Retina (tissue), 1 donor: ENCODE measurements around the gene DLG1.
A peak's percentile ranks its signal among the peaks of the same experiment; 100 is the strongest.

Experiments
- DNase-seq: peaks from one replicate; pipeline ENCODE4 v3.0.0-alpha.2; 2016

The DLG1 gene

GRCh38 chr3:197298341-197298944, at the start of gene DLG1:
Gene DLG1, minus strand, starts transcription at chr3:197298612. Its CDS starts 1,408 bp downstream, at chr3:197297204.
- DNase-seq = peak; percentile 83

- no peak for DNase-seq
Measured at GRCh38 chr3:197348014-197348413, 49.6 kb upstream of the DLG1 start.

- DNase-seq = no peak
Measured at GRCh38 chr3:197345390-197345789, 47.0 kb upstream of the DLG1 start.

GRCh38 chr3:197344582-197345318, 46.3 kb upstream of the DLG1 start:
- no peak for DNase-seq

- DNase-seq = no peak
Measured at GRCh38 chr3:197343656-197344408, 45.4 kb upstream of the DLG1 start.

GRCh38 chr3:197343111-197343510, 44.7 kb upstream of the DLG1 start:
- DNase-seq = no peak

GRCh38 chr3:197340521-197340871, 42.1 kb upstream of the DLG1 start:
- no peak for DNase-seq

- peak; percentile 67 for DNase-seq
Measured at GRCh38 chr3:197339841-197340520, 41.6 kb upstream of the DLG1 start.

GRCh38 chr3:197338586-197338985, 40.2 kb upstream of the DLG1 start:
- DNase-seq = no peak

GRCh38 chr3:197337656-197338055, 39.2 kb upstream of the DLG1 start:
- no peak for DNase-seq

GRCh38 chr3:197337214-197337613, 38.8 kb upstream of the DLG1 start:
- DNase-seq = no peak

GRCh38 chr3:197336348-197336747, 37.9 kb upstream of the DLG1 start:
- DNase-seq = peak; percentile 55

- peak; percentile 62 for DNase-seq
Measured at GRCh38 chr3:197335428-197336132, 37.2 kb upstream of the DLG1 start.

- DNase-seq = peak; percentile 59
Measured at GRCh38 chr3:197333901-197334639, 35.7 kb upstream of the DLG1 start.

GRCh38 chr3:197331131-197331530, 32.7 kb upstream of the DLG1 start:
- no peak for DNase-seq

GRCh38 chr3:197329382-197329781, 31.0 kb upstream of the DLG1 start:
- DNase-seq = no peak

- no peak for DNase-seq
Measured at GRCh38 chr3:197328198-197328597, 29.8 kb upstream of the DLG1 start.

GRCh38 chr3:197327701-197328100, 29.3 kb upstream of the DLG1 start:
- DNase-seq = no peak

- no peak for DNase-seq
Measured at GRCh38 chr3:197325773-197326172, 27.4 kb upstream of the DLG1 start.

- DNase-seq = no peak
Measured at GRCh38 chr3:197322149-197322548, 23.7 kb upstream of the DLG1 start.

GRCh38 chr3:197320582-197320981, 22.2 kb upstream of the DLG1 start:
- no peak for DNase-seq
